ENCODE data around the gene MAP1B. TPM values are rescaled to one million over a fixed set of nuclear protein-coding genes. Genes with fewer than 3 reads are reported as not detected.

Gene MAP1B
- total and polyA plus RNA-seq, 9 of the 15 experiments (the other 6 are each of a cell fraction or from before 2014, with no cell fraction given), result 5.2 to 66.1 (median 17.3) TPM

GRCh38 chr5:72166070-72166979 lies 59.0 kb downstream of the MAP1B start (continued):
- no peak for TF ChIP-seq ZNF407 (IDR thresholded peaks at IDR 0.05; ENCODE audit: low read depth)
- TF ChIP-seq SAFB2 (IDR thresholded peaks at IDR 0.05; ENCODE audit: borderline replicate concordance, low read depth, low read length, severe bottlenecking), result no peak
- peak; percentile 54 for TF ChIP-seq VEZF1 (CRISPR knock-in tag; IDR thresholded peaks at IDR 0.05)
- TF ChIP-seq TSHZ1 (CRISPR knock-in tag; IDR thresholded peaks at IDR 0.05), result no peak
- no peak for TF ChIP-seq HNRNPUL1 (IDR thresholded peaks at IDR 0.05; ENCODE audit: low read length)
- peak; percentile 41; the same call in 1 of the 2 replicates for TF ChIP-seq ATF7 (IDR thresholded peaks at IDR 0.05)
- peak; percentile 6 to 32; a peak in 1 of 4 replicates for TF ChIP-seq RAD21 (CRISPR knock-in tag; conservative IDR thresholded peaks at IDR 0.05 in 1 of 2, IDR thresholded peaks at IDR 0.05 in 1 of 2)
- no peak for TF ChIP-seq PATZ1 (CRISPR knock-in tag; IDR thresholded peaks at IDR 0.05; ENCODE audit: borderline replicate concordance)
- TF ChIP-seq NFE2 (IDR thresholded peaks at IDR 0.05; ENCODE audit: low read depth), result no peak

Data from K562 (cell line).